ENCODE measurements around the gene DUOXA2.
"Not testable (repeated sequence)": the region's sequence is repeated elsewhere in the genome, so short reads cannot be mapped to it uniquely, and the experiment has no call there.

DUOXA2 gene

DNA sequence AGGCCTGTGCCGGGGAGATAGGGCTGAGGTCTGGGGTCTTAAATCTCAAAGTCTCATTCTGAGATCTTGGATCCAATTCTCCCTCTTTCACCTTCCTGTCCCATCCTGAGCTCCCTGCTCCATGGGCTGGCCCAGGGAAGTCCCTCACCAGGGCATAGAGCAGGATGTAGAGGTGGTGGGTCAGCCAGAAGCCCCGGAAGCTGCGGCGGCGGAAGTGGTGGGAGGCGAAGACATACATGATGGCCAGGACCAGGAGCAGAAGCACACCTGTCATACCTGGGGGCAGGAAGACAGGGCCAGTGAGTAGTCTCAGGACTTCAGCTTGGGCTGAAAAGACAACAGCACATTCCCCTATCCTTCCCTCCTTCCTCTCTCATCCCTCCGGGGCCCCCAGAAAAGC lies 16.7 kb upstream of the DUOXA2 start:
- no peak for DNase-seq

DNA sequence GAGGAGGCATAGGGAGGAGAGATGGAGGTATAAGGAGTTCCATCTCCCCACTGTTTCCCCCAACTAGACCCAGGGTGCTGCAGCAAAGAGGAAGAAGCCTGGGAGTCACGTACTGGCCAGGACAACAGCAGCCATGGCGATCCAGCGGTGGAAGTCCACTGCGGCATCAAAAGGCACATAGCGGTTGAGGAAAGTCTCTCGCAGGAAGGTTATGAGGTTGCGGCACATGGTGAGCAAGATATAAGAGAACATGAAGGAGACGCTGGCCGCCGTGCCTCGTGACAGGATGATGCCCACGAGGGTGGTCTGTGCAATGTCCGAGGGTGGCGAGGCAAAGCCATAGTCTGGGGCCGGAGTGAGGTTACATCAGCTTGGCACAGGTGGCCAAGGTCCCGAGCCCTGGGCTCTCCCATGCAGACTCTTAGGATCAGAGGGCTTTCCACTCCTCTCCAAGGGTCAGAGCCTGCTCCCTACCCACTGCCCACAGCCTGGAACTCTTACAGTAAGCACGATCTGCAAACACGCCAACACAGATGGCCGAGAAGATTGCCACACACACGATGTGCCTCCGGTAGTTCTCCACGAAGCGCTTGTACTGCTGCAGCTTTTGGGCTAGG lies 14.5 kb upstream of the DUOXA2 start:
- no peak for DNase-seq

DNA sequence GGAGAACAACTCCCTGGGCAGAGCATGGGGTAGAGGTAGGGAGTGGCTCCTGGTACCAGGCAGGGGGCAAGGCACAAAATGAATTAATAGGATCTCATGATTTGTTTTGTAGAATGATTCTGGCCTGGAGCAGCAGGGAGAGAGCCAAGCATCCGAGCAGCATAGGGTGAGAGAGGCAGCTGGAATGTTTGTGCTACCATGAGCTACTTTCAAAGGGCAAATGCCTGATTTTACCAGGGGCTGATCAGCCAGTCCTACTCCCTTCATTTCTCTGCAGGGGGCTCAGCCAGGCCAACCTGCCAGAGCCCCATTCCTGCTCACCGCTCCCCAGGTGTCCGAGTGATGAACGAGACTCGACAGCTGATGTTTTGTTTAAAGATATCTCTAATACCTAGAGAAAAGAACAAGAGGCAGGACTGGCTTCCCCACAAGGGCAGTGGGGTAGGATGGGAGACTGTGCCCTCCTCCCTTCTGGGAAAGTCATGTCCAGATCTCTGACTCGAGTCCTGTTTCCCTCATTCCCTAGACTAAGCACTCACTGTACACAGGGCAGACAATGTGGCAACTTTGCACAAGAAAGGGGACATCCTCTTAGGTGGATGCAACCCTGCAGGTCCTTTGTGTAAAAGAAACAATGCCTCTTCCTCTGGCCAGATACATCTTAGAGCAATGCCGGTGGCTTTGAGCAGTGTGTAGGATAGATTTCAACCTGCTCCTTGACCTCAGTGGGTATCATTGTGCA lies 13.1 kb upstream of the DUOXA2 start:
- DNase-seq = no peak

DNA sequence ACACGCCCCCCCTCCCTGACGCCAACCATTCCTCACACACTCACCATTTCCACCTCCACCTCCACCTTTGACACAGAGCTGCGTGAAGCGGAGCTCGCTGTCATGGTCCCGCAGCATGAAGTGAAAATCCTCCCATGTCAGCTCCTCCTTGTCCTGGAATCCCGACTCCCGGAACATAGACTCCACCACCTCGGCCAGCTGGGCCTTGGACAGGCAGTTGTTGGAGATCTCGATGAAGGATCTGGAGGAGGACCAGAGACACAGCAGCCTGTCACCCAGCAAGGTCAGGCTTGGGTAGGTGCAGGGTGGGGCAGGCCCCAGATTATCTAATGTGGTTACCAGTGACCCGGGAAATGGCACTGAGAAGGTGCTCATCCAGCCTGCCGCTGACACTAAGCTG lies 12.4 kb upstream of the DUOXA2 start:
- no peak for DNase-seq

DNA sequence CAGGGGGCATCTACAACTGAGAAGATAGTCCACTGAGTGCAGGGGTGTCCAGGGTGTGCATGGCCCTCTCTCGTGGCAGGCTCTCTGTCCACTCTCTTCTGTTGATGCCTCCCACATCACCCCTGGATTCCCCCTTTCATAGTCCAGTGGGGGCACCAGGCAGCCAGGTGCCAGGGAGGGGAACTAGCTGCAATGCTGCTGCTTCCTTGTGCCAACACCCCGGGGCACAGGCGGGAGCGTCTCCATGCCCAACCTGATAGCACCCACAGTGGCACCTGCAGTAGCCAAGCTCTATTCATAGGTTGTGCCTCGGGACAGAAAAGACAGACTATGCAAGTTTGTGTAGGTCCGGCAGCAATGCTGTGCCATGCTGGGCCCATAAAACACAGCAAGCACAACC lies 11.9 kb upstream of the DUOXA2 start:
- no peak for DNase-seq

DNA sequence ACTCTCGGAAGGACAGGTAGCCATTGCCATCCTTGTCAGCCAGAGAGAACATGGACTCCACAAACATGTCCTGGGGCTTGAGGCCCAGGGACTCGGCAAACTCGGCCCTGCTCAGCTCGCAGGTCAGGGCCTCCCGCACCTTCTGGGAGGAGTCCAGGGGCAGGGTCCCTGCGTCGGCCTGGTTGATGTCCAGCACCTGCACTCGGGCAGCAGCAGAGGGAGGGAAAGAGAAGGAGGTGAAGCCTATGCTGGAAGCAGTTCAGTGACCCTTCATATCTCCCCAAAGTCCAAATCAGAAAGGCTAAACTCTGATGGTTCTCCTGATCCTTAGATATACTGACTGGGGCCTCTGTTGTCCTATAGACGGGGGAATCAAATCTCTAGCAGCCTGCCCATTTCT lies 10.0 kb upstream of the DUOXA2 start:
- DNase-seq = not testable (repeated sequence)

DNA sequence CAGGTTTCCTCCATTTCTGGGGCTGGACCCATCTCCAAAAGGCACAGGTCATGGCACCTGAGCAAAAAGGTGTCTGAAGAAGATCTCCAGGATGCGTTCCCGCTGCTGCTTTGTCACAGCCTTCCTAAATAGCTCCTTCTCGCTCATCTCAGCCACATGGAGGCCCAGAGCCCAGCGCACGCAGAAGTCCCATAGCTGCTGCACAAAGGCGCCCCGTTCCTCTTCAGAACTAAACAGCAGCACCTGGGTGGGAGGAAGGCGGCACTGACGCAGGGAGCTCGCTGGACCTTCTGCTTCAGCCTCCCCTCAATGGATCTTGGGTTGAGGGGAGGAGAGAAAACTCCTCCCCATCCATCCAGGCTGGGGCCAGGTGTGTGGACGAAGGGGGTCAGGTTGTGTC lies 8.5 kb upstream of the DUOXA2 start:
- DNase-seq = no peak

DNA sequence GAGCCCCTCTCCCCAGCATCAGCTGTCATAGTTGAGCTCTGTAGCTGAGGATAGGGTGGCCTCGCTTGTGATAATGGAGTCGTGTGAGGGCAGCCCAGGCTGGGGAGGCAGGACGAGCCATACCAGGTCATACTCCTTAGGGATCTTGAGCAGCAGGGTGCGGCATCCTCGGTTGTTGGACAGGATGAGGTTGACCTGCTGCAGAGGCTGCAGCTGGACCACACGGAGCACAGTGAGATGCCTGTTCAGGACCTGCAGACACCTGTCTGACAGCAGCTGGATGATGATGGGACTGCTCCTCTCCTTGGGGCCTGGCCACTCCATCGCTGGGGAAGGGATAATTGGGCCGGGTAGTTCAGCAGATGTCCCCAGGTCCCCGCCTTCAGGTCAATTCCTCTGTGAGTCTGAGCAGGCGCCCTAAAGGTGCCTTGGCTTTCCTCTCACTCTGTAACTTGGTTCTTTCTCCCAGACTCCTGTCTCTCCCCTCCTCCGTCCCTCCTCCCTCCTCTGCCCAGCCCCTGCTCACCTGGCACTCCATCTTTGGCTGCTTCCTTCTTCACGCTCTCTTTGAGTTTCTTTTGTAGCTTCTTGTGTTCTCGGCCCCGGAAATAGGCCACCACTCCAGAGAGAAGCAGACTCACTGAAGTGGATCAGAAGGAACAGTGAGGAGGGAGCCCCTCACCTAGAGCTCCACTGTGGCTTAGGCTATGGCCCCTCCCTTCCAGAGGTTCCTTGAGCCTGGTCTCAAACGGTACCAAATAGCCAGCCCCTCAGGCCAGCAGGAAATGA lies 7.9 kb upstream of the DUOXA2 start:
- DNase-seq = no peak

DNA sequence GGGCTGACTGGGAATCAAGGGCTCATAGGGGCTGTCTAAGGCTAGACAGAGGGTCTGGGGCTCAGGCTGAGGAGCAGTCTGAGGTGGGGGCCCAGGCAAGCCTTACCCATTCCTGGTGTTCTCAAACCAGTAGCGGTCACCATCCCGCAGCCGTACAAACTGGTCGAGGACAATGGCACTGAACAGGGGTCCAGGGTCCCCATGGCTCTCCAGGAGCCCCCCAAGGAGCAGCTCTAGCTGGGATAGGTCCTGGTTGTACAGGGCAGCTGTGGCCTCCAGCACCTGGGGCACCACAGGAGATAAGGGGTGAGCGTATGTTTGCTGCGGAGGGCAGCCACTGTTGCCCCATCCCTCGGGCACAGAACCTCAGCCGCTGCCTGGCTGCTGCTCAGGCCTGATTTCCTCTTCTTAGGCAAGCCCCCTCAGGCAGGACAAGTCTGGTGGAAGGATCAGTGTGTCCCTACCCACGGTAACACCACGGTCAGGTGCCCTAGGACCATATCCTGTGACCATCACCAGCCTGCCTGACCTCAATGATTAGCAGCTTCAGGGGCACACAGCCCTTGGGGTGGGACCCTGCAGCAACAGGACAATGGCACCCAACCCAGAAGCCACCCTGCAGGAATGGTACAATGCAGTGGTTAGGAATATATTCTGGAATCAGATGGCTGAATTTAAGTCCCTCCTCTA lies 6.0 kb upstream of the DUOXA2 start:
- DNase-seq = no peak

DNA sequence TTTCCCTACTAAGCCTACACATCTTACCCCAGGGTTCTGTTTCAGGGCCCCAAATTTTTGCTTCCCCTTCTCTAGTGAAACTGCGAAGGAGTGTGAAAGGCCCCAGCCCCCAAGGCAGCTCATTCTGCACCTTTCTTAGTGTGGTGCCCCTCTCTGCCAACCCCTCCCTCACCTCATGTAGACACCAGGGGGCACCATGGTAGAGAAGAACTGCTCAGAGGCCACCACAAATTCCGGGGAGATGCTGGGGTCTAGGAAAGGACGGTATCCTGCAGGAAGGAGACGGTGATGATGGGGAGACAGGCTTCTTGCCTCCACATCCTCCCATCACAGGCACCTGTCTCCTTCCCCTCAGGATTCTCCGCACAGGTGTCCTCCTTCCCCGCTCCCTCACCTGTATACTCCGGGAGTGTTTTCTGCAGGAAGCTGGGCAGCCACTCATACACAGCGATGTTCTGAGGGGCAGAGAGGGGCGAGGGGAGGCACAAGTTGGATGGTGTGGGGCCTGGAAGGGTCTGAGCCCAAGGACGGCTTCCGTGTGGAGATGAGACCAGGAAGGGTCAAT lies 3.8 kb upstream of the DUOXA2 start:
- no peak for DNase-seq

DNA sequence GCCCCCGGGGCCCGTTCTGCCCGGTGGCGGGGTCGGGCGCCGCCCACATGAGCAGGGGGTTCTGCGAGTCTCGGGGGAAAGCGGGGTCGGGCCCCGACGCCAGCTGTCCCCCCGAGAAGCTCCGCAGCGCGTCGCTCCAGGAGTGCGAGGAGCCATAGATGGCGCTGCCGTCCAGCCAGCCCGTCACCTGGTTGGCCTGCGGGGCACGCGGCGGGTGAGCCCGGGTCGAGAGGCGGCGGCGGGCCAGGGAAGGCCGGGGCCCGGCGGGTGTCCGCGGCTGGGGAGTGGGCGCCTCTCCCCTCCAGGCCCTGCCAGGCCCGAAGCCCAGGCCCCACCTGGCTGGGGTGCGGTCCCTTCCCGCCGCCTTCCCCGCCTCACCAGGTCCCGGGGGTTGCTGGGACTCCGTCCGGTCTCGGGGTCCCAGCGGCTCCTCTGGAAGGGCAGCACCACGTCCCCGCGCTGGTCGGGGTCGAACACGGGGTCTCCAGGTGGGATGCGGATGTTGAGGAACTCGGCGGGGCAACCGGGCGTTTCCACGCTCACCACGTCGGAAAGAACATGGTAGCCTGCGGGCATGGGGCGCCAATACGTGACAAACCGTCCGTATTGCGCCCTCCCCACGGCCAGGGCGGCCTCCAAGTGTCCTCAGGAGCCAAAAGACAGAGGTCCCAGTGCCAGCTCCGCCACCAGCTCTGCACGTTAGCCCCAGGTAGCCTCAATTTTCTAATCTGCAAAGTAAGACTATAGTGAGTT lies 2.6 kb upstream of the DUOXA2 start:
- no peak for DNase-seq

DNA sequence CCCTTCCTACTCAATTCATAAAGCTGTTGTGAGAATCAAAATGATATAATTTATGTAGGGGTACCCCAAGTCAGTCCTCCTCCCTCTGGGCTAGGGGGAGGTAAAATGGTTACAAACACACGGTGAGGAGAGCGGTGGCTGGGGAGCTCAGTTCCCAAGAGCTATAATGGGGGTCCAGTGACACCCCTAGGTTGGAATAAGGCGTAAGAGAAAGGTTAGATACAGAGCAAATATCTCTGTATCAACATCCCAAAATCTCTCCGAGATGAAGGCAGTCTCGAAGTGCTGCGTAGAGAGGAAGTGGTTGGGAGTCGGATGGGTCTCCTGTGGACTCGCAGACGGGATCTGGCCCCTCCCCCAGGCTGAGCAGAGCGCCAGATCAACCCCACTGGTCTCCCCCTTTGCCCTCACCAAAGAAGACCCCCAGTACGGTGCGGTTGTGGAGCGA lies 2.0 kb upstream of the DUOXA2 start:
- DNase-seq = no peak

DNA sequence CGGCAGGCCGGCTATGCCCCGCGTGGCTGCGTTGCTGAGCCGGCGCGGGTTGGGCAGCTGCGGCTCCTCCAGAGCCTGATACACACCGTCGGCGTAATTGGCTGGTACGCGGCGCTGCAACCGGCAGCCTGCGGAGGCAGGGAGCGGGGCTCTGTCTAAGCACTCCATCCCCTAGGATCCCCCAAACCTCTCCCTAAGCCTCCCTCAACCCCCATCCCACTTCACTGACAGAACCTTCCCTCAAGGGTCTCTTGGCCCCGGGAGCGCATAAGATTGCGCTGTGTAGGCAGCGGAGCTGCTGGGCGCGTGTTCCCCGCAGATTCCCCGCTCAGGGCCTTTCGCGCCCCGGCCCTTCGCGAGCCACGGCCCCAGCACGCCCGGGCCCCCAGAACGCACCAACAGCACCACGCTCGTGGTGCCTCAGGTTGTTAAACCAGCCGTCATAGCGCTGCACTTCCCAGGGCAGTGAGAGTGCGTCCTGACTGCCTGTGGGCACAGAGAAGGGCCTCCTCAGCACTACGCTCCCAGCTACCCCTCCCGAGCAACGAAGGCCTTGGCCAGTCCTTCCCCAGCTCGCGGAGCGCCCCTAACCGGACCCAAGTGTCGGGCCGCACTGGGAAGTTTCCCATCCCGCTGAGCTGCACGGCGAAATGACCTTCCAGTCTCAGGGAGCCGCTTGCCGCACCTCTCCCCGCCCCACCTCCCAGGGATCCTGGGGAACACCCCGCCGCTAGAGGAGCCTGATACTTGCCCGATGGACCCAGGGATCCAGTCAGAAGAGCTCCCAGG lies 1.3 kb upstream of the DUOXA2 start:
- no peak for DNase-seq

DNA sequence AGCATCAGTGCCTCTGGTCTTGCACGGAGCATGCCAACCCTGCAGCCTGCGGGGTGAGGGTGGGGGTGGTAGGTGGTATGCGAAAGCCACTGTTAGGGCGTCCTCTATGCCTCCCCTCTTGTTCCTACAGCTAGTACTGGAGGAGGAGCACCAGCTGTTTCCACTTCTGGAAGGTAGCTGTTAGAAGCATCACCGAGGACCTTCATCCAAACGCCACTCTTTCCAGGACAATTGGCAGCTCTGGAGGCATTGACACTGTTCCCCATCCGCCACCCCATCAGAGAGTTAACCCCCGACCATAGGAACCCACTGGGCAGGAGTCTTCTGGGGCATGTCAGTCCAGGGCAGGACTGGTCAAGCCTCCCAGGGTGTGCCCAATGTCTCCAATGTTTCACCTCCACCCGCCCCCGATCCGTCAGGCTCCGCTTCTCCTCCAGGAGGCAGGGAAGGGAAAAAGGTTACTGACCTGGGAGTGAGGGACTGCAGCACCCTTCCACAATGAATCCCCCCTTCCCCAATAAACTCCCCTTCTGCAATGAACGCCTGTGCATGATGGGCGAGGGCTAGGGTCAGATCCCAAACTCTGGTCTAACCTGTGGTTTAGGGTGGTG lies 641 bp upstream of the DUOXA2 start:
- no peak for DNase-seq

DNA sequence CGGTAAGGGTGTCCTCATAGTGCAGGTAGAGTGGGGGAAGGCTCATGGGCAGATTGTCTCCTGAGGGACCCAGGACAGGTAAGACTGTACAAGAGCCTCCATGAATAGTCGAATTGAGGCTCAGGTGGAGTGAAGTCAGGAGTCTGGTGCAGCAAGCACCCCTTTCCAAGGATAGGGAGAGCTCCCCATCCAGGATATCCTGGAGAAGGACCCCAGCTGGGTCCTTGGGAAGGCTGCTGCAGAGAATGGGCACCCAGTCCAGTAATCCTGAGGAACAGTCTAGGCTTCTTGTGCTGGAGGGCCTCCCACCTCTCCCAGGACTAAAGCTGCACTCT lies 592 bp downstream of the DUOXA2 start:
- DNase-seq = no peak

DNA sequence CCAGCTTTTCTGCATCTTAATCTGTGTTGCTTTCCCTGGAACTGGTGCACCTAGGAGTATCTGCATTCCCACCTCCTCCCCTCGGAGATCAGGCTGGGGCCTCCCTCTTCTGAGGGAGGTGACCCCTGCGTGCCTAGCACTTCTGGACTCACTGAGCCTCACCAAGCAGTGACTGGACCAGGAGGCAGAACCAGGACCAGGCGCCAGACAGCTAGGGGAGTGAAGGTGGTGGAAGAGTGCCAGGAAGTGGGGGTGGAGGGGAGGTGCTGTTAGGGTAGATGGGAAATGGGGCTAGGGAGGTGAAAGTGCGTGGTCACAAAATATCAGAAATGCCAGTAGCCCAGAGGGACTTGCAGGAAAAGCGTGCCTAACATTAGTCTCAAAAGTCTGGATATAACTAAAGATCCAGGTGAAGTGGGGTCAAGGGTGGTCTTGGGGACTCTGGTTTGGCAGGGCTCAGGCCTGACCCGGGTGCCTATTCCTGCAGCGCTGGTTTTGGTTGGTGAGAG lies 1.2 kb downstream of the DUOXA2 start:
- no peak for DNase-seq

DNA sequence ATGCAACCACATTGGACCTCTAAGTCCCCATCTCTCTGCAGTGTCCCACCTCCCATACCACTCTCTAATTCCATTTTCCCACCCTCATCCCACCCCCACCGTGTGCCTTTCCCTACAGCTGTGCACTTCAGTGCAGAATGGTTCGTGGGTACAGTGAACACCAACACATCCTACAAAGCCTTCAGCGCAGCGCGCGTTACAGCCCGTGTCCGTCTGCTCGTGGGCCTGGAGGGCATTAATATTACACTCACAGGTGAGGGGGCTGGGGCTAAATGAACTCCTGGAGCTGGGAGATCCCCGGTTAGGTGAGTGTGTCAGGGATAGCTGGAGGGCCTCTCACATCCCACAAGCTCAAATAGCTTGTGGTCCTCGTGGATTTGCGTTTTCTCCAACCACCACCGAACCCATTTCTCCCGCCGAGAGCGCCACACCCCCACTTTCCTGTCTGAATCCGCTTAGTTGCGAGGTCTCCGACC lies 1.9 kb downstream of the DUOXA2 start:
- no peak for DNase-seq

DNA sequence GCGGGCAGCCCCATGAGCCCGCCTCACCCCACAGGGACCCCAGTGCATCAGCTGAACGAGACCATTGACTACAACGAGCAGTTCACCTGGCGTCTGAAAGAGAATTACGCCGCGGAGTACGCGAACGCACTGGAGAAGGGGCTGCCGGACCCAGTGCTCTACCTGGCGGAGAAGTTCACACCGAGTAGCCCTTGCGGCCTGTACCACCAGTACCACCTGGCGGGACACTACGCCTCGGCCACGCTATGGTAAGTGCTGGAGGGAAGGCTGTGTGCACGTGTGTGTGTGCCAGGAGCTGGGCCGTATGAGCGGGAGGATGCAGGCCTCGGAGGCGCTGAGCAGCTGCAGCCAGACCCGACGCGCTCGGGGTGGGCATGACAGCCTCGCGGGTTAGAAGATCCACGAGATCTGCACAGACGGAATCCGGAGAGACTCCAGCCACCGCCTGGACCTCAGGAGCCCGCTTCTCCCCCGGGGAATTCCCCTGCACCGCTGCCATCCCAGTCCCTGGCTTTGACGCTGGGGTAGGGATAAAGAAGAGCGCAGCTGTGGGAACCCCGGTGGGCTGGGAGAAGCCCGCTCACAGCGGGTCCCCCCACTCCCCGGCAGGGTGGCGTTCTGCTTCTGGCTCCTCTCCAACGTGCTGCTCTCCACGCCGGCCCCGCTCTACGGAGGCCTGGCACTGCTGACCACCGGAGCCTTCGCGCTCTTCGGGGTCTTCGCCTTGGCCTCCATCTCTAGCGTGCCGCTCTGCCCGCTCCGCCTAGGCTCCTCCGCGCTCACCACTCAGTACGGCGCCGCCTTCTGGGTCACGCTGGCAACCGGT lies 2.6 kb downstream of the DUOXA2 start:
- DNase-seq = no peak

DNA sequence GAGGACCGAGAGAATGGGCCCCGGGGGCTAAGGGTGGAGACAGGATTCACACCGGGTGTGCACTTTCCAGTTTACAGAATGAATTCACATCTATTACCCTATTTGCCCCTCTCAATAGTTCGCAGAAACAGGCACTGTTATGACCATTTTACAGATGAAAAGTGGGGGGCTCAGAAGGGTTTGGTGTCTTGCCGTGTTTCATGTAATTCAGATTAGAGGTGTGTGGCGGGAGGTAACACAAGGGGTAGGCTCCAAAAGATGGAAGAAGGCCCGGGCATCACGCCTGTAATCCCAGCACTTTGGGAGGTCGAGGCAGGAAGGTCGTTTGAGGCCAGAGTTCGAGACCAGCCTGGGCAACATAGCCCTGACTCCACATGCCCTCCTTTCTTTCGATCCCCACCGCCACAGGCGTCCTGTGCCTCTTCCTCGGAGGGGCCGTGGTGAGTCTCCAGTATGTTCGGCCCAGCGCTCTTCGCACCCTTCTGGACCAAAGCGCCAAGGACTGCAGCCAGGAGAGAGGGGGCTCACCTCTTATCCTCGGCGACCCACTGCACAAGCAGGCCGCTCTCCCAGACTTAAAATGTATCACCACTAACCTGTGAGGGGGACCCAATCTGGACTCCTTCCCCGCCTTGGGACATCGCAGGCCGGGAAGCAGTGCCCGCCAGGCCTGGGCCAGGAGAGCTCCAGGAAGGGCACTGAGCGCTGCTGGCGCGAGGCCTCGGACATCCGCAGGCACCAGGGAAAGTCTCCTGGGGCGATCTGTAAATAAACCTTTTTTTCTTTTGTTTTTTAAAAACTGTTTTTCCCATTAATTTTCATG lies 3.4 kb downstream of the DUOXA2 start:
- DNase-seq = no peak

Measured in SW 1271 (cell line).